ENCODE data around the gene C7orf57.

DNA sequence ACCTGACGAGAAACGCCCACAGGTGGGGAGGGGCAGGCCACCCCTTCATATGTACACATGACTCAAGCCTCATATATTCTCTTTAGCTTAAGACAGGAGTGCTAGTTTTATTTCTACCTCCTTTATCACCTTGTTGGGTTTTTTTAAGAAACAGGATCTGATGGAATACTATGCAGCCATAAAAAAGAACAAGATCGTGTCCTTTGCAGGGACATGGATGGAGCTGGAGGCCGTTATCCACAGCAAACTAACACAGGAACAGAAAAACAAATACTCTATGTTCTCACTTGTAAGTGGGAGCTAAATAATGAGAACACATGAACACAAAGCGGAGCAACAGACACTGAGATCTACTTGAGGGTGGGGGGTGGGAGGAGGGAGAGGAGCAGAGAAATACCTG, 44.8 kb upstream of the C7orf57 start:
- TF ChIP-seq, protein P1, sequence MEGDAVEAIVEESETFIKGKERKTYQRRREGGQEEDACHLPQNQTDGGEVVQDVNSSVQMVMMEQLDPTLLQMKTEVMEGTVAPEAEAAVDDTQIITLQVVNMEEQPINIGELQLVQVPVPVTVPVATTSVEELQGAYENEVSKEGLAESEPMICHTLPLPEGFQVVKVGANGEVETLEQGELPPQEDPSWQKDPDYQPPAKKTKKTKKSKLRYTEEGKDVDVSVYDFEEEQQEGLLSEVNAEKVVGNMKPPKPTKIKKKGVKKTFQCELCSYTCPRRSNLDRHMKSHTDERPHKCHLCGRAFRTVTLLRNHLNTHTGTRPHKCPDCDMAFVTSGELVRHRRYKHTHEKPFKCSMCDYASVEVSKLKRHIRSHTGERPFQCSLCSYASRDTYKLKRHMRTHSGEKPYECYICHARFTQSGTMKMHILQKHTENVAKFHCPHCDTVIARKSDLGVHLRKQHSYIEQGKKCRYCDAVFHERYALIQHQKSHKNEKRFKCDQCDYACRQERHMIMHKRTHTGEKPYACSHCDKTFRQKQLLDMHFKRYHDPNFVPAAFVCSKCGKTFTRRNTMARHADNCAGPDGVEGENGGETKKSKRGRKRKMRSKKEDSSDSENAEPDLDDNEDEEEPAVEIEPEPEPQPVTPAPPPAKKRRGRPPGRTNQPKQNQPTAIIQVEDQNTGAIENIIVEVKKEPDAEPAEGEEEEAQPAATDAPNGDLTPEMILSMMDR (IDR thresholded peaks at IDR 0.05; ENCODE audit: low read length) = no peak
- TF ChIP-seq EZH2 (optimal IDR thresholded peaks at IDR 0.05; ENCODE audit: low read depth, low read length) = no peak
- no peak for TF ChIP-seq EZH2phosphoT487 (IDR thresholded peaks at IDR 0.05; ENCODE audit: low read length)
